MM.1S (cell line): ENCODE measurements around the gene PDE6B.

Experiments
- CTCF ChIP-seq: fragments of 300-600 bp; sonication (generic); IDR thresholded peaks from 2 replicates; pipeline ENCODE4 v1.5.1; 2016; ENCODE audit warnings: antibody characterized with exemption, low read length, mixed read lengths
- EZH2 ChIP-seq: fragments of 300-600 bp; sonication (generic); optimal IDR thresholded peaks from 2 replicates; pipeline ENCODE3; 2017; ENCODE audit warnings: low read depth, mild to moderate bottlenecking, antibody characterized with exemption, low read length, mixed read lengths

- TF ChIP-seq CTCF, result no peak
- no peak for TF ChIP-seq EZH2
Observed at GRCh38 chr4:673349-674091, 48.1 kb downstream of the PDE6B start.
